ENCODE measurements around the gene GLYATL2. TPM values are rescaled to one million over a fixed set of nuclear protein-coding genes. Genes with fewer than 3 reads are reported as not detected.

GLYATL2 gene, protein sequence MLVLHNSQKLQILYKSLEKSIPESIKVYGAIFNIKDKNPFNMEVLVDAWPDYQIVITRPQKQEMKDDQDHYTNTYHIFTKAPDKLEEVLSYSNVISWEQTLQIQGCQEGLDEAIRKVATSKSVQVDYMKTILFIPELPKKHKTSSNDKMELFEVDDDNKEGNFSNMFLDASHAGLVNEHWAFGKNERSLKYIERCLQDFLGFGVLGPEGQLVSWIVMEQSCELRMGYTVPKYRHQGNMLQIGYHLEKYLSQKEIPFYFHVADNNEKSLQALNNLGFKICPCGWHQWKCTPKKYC
- 0.08 TPM in 1 of 5 replicates, not detected in the others for total RNA-seq (2022; extraction: Qiagen RNA extraction)

DNA sequence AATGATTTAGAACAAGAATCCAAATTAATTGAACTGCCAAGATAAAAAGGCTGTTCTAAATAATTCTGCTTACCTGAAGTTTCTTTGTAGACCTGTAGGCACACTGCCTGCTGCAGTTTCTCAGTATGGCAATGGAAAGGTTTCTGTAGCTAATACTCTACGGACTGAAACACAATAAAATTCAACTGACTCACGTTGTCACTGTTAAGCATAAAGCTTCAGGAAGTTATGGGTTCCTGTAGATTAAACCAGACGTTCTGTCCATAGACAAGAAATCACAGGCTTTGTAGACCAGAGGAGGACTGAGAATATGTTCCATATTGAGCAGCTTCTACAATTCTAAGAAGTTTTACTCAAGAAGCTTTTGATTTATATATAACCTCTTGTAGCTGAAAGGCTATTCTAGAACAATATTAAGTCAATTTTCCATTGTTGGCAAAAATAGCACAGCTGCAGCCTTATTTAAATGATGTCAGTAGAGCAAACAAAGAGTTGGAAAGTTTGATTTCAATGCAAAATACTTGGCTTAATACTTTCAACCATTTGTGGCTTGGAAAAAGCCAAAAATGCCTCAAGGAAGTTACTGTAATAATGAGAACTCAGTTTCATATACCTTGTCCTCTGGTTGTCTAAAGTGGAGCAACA is at the start of gene GLYATL2:
TSS of gene GLYATL2 (minus strand) at position 344 of the 645 bp plus-strand sequence. CDS start 5,092 bp downstream, outside the sequence.

Other genes with a start within 250 kb of the GLYATL2 start
- gene CNTF, start 222.0 kb downstream of the GLYATL2 start, total RNA-seq (2022; extraction: Qiagen RNA extraction) = 1.0 to 1.5 TPM (median 1.2 TPM) in 5 replicates
- gene GLYAT, start 112.8 kb downstream of the GLYATL2 start, total RNA-seq (2022; extraction: Qiagen RNA extraction) = not detected in 5 replicates
- gene GLYATL1, start 94.8 kb upstream of the GLYATL2 start, total RNA-seq (2022; extraction: Qiagen RNA extraction) = 0.15 TPM in 1 of 5 replicates, not detected in the others
- not detected in 5 replicates for gene GLYATL1B, start 241.6 kb upstream of the GLYATL2 start, total RNA-seq (2022; extraction: Qiagen RNA extraction)

Measured in A549 treated with CORT108297 at 1 μM for 4 hours (cell line).